HG03442 (cell line): ENCODE data around the gene RETREG1.

Source experiments
- ATAC-seq: cut with Tn5 transposase; IDR thresholded peaks from one replicate; pipeline ENCODE4 v1.9.1; 2021; ENCODE audit warnings: mild to moderate bottlenecking, moderate library complexity; ENCODE audit not compliant: unreplicated experiment

Gene RETREG1

DNA sequence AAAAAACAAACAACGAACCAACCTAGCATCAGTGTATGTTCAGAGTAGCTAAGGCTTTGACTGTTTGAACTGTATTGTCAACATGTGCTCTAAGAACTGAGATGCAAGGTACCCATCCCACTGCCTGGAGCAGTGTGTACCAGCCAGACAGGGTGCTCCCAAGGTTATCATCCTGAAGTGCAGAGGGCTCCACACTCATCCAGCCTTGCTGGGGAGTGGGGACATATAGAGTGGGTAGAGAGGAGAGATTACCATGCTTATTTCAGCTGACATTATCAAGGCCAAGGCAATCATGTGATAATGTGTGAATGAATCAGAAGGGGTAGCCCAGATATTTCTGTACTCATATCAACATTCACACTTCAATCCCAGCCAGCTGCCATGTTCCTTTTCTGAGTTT, 82.5 kb downstream of the RETREG1 start:
- no peak for ATAC-seq

DNA sequence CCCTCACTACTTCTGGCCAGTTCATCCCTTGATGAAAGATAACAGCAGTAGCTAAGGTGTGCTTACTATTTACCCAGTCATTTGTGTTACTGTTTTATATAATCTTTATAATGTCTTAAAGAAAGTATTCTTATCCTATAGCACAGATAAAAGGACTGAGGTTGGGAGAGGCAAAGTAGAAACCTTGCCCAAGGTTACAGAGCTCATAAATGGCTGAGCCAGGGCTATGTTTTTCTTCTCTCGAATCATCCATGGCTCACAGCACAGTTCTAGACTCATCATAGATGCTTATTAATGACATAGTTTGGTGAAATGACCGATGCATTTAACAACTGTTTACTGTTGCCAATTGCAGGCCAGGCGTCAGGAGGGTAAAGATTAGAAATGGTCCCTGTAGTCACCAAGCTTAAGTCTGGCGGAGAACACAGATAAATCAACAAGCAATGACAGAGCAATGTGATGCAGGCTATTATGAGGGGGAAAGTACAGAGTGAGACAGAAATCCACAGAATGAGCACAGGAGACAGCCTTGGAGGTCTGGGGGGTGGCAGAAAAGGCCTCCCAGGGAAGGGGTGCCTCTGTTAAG, 85.6 kb downstream of the RETREG1 start:
- no peak for ATAC-seq

DNA sequence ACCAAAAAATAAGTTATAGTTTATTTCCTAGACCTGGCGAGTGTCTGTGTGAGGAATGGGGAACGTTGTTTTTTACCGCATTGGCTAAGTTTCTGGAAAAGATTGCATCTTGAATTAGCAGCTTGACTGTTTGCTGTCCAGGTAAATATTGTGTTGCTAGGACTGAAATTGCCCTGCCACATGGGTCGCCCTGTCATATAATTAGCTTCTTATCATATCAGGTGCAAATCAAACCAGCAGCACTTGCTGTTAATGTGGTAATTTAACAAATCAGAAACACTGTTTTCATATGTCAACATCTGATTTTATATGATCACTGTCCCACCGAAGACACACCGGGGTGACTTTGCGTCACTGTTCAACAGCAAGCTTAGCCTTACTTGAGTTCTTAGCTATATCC, 87.5 kb downstream of the RETREG1 start:
- no peak for ATAC-seq

DNA sequence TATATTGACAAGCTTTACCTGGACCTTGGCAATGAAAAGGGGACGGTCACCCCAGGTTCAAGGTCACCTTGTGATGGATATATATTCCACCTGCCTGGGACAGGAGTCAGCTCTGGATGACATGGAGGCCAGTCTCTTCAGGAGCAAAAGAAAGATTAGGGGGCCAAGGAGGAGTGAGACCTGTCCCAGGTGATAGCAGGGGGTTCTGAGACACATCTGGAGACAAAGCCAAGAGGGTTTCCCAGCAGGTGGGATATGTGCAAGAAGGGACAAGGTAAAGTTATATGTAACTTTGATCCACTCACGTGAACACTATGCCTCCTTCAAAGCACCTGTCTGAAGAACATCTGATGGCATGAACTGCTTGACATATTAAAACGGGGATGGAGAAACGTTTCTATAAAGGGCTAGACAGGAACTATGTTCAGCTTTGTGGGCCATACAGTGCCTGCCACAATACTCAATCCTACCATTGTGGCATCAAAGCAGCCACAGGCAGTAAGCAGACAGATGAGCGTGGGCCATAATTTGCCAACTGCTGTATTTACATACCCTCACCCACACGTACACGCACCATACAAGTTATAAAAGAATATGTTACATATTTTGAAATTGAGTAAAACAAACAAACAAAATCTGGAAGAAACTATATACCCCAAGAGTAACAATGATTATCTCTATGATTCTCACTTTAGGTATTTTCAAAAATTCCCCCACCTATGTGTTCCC, 88.3 kb downstream of the RETREG1 start:
- ATAC-seq = no peak

DNA sequence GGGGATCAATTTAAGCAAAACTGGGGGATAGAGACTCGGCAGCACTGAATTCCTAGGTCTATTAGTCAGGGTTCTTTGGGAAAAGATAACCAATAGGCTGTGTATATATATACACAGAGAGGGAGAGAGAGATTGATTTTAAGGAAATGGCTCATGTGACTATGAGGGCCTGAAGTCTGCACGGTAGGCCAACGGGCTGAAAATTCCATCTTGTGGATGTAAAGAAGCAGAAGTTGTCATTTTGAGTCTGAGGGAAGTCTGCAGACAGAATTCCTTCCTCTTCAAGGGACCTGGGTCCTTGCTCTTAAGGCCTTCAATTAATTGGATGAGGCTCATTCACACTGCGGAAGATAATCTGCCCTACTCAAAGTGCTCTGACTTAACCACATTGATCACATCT, 91.1 kb downstream of the RETREG1 start:
- ATAC-seq = no peak

DNA sequence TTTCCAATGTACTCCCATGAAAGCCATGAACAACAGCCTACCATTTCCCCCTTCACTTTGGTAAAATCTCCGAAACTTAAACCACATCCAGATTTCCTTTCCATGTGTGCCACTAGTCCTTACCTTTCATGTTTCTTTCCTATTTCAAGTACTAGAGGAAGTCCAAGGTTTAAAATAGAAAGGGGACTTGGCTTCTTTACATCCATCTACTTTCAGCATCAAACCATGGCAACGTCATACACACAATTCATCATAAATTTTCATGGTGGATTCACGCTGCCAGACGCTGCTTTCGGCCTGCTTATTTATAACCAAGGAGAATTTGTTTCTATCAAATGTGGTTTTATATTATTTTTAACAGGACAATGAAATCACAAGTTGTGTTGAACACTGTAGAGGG, 92.5 kb downstream of the RETREG1 start:
- ATAC-seq = no peak

DNA sequence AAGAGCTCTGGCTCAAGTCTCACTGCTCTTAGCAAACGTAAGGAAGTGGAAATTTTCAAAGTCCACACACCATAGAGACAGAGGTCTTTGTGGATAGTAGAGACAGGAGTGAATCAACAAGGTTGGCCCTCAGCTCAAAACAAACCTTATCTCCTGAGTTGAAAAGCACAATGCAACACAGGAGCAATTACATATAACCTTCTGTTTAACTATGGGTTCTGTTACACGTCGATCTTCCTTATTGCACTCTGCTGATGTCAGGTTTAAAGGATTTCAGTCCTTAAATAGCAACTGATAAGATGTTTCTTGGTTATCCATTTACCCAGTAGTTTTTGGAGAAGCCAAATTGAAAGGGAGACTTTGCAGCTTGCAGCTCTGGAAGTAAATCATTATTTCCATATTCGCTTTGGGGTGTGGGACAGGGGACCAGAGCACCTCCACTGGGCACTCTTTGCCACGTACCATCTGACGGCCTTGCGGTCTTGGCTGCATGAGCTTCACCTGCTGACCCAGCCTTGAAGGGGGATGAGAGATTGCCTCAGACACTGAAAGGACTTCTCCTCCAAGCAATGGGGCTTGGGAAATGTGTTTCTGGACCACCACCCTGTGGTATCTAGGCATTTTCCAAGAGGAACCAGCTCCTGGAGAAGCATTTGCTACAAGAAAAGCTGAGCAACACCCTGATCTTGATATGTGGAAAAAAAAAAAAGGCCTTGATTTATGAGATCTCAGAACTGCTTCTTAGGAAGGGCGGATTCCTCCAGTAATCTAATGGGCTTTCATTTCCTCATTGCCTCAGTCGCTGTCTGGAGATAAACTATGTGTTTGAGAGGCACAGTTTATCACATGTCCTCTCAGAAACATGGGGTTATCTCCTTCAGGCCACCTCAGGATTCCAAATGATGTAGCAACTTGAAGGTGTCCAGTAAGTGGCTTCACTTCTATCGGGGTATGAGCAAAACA, 95.0 kb downstream of the RETREG1 start:
- ATAC-seq = no peak

DNA sequence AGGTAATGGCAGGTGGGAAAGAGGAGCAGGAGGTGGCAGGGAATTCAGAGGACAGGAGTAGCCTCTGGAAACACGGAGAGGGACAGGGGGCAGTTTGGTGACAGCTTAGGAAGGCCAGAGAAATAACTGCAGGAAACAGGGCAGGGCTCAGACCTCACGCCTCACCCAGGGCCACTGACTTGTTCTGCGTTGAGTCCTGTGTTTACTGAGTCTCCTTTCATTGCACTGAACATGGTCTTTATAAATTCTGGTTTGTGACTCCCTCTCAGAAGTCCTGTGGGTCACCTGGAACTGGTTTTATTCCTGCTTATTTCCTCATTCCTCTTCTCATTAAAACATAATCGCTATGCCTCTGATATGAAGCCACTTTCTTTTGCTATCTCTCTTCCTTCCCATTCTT, 96.0 kb downstream of the RETREG1 start:
- no peak for ATAC-seq

DNA sequence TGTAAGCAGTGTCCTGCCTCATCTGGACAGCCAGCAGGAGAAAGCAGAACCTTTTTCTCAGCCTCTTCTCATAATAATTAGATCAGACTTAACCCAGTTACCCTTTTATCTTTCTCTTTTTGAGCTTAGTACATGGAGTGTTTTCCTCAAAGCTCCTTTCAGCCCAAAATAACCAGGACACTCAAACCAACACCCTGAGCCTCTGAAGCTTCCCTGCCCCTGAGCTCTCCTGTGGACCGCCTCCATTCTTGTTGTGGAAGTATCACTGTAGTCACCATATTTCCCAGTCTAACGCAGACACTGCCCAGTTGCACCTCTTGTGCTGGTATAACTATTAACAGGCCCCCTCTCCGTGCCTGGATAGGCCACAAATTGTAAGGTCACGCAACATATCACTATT, 97.4 kb downstream of the RETREG1 start:
- no peak for ATAC-seq

DNA sequence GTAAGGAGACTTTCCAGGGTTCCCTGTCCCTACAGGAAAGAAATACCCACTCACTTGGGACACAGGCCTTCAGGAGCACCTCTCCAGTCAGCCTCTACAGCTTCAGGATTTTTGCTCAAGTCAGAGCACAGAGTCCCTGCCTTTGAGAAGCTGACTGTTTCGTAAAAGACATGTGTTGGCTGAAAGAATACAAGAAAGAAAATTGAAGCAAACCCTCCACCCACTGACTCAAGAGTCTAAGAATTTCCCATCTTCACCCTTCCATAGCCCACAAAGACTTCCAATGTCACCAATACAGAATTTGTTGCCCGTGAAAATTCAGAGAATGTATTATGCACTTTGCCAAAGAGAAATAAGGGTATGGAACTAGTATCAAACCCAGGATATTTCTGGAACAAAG, 98.2 kb downstream of the RETREG1 start:
- ATAC-seq = no peak

DNA sequence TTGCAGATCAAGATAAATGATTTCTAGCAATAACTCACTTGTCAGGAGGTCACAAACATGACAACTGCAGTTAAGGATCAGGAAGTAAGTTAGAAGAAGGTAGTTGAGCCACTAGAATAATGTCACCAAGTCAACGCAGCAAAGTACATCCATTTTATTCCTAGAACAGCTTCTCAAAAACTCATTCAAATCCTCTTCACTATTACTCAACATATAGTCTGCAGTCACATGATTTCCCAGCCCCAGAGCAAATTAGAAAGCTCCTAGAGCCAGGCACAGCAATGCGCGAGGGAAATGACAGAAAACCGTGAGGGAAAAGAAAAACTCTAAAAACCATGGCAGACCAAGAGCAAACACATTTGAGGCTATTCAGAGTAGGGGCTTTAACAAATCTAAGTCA, 101.3 kb downstream of the RETREG1 start:
- ATAC-seq = no peak

DNA sequence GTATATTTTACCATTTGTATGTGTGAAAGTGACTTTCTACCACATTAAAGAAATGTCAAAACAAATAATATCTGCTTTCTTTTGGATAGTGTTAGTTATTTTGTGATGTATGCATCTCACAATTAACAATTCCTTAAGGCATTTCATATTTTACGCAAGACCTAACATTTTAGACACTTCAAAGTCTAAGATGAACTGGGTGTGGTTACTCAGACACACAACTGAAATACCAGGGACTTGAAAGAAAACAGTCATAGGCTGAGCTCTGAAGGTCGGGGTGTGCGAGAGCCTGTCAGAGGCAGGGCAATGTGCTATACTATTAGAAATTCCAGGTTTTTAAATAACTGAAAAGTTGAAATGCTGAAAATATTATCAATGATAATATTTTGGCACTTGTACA, 106.7 kb downstream of the RETREG1 start:
- ATAC-seq = no peak

DNA sequence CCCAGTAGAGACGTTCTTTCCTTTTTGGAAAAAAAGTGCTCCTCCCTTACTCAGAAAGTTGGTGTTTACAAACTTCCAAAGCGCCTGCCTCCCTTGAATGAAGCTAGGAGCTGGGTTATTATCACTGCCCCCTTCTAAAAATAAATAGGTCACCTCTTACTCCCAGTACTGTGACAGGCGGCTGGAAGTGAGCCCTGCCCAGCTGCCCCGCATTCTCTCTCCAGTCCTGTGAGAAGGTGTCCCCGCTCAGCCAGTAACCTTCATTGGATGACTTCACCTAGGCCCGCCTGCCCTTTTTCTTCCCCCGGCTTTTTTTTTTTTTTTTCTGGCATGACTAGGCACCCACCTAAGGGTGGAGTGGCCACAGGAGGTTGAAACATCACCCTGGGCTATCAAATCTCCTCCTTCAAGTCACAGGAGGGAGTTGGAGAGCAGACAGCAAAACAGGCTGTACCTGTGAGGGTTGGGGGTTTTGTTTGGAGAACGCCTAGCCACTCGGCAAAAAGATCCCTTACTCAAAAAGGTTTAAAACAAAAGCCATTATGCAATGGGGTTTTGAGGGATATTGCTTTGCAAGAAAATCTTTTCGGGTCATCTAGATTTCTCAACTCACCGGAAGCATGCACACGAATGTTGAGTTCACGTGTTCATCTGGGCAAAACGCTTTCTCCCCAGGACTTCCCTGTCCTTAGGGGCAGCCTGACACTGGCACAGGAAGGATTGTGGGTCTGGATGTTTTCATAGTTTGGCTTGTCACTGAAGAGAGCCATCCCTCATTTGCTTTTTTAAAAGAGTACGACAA, 107.9 kb downstream of the RETREG1 start:
- ATAC-seq = no peak

DNA sequence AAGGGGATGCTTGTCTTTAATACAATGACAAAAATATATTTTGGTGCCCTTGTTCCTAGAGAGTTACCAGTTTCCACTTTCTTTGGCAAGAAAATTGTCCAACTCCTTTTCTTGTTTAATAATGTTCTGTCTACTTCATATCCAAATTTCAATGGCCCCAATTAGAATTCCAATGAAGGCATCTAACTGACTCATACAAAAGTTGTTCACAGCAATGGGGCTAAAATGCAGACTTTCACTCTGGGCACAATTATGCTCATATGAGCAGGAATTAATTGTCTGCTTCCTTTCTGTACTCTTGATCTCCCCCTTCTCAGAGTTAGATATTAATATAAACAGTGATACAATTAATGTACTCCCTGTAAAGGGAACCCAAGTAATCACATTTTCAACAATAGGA, 109.1 kb downstream of the RETREG1 start:
- no peak for ATAC-seq

DNA sequence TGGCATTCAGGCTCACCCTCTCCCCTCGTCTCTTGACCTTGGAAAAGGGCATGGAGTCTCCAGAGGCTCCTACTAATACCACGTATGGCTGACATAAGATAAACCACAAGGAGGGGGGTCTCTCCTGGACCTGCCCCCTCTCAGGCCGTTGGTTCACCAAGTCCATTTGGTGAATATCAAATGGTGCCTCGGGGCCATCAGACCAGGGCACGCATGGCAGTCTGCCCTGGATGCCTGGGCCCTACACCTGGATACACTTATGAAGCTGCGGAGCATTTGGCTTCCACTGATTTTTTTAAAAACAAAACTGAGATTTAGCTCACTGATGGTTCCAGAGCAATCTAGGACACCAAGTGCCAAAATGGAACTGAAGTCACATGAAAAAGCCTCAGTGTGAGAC, 110.9 kb downstream of the RETREG1 start:
- no peak for ATAC-seq

DNA sequence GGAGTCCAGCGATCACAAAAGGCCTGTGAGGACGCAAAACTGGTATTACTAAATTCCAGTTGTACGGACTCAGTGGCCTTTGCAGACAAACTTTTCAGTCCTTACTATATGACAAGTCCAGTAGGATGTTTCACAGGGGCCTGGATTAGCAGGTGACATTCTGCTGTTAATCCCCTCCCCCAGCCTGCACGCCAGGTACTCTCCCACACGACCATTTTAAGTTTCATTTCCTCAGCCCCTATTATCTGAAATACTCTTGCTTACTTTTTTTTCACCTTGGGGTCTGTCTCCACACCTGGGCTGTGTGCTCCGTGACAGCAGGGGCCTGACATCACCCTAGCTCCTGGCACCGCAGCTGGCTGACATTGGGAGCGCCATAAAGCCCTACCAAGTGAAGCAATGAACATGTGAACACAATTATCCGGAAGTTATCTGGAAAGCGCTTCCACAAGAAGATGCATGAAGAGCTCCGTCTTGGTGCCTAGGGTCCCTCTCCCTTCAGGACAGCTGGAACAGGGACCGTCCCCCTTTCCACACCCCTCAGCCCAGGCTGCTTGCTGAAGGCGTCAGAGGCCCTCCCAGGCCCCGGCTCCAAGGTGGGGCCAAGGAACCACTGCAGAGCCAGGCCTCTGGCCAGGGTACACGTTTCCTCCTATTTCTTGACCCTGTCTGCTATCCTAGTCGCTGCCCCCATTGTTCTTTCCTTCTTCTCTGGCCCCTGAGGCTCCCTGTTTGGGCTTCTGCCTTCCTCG, 111.5 kb downstream of the RETREG1 start:
- ATAC-seq = no peak

DNA sequence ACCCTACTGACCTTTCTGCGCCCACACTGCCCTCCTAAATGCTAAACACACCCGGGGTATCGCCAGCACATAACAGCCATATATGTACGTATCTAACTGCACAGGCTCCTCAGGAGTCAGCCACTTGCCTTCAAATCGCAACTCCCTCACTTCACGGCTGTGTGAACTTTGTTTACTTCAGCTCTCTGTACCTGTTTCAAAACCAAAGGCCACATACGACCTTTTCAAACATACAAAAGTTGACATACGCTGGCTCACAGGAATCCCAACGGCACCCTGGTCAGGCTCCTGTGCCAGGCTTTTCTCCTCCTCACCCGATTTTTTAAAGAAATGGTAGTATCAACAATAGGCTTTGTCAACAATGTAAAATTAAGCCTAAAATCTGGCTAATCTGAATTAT, 112.2 kb downstream of the RETREG1 start:
- ATAC-seq = no peak

DNA sequence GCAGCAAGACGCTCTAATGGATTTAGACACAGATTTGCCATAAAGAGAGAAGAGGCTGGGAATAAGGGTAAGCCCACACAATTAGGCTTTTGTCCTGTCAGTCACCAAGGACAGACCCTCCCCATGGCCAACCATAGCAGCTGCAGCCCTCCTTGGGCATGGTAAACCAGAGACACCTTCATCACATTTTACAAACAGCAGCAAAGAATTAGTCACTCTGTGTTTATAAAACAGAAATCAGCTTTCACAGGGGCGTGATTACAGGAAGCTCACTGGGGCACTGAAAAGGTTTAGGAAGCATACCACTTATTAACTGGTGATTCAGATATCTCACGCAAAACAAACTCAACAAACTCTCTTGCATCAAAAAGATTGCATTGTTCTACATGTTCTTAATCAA, 113.9 kb downstream of the RETREG1 start:
- no peak for ATAC-seq

DNA sequence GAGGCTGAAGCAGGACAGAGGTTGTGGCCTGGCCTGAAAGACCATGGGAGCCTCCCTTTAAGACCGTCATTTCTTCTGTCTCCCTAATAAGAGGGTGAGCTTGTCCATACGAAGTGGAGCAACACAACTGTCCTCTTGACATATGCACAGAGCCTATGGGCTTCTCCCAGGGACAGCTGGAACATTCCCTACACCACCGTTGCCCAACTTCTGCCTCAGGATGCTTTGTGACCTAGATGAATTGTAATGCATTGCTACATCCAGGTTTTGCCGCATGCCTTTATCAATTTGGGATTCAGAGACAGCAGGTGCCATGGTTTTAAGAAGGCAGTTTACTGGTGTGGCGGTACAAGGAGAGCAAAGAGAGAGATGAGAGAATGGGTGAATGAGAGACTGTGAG, 116.8 kb downstream of the RETREG1 start:
- no peak for ATAC-seq

DNA sequence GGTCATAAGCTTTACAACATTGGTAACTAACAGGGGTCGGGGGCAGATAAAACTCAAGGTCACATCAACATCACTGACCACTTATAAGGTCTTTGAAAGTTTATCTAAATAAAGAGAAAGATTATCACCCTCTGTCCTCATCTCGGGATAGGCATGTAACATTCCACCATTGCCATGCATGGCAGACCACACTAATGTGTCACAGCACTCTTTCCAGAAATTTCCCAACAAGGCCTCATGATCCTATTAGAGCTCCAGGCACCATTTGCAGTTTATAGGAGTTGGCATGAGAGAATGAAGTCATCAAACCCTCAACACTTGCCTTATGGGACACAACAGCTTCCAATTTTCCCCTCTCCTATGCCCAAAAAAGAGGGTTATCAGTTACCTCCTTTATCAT, 119.3 kb downstream of the RETREG1 start:
- ATAC-seq = no peak
